Tibial nerve (tissue), 4 donors: ENCODE measurements around the gene DMXL1.

ENCODE experiments used
- EP300 ChIP-seq, 2 donors: sonication (generic); formaldehyde crosslinking; IDR thresholded peaks; one replicate each; pipeline ENCODE4 v1.6.1; 2017; ENCODE audit warnings: antibody characterized with exemption in 2 of 2, mild to moderate bottlenecking in 1 of 2
- POLR2A ChIP-seq, 2 donors: fragments of 450-650 bp; IDR thresholded peaks; one replicate each; pipeline ENCODE4 v1.6.1; 2017; ENCODE audit warnings: antibody characterized with exemption in 2 of 2, mild to moderate bottlenecking in 2 of 2, moderate library complexity in 2 of 2
- TF ChIP-seq, protein P1 (sequence below), 5 experiments: fragments of 200-600 bp in 3 of 5; fragments of 450-650 bp in 2 of 5; sonication (generic) in 3 of 5; IDR thresholded peaks; one replicate each; pipeline ENCODE4 v1.5.1; 2016 to 2019; ENCODE audit warnings: antibody characterized with exemption in 5 of 5, mild to moderate bottlenecking in 3 of 5, moderate library complexity in 2 of 5

DNA sequence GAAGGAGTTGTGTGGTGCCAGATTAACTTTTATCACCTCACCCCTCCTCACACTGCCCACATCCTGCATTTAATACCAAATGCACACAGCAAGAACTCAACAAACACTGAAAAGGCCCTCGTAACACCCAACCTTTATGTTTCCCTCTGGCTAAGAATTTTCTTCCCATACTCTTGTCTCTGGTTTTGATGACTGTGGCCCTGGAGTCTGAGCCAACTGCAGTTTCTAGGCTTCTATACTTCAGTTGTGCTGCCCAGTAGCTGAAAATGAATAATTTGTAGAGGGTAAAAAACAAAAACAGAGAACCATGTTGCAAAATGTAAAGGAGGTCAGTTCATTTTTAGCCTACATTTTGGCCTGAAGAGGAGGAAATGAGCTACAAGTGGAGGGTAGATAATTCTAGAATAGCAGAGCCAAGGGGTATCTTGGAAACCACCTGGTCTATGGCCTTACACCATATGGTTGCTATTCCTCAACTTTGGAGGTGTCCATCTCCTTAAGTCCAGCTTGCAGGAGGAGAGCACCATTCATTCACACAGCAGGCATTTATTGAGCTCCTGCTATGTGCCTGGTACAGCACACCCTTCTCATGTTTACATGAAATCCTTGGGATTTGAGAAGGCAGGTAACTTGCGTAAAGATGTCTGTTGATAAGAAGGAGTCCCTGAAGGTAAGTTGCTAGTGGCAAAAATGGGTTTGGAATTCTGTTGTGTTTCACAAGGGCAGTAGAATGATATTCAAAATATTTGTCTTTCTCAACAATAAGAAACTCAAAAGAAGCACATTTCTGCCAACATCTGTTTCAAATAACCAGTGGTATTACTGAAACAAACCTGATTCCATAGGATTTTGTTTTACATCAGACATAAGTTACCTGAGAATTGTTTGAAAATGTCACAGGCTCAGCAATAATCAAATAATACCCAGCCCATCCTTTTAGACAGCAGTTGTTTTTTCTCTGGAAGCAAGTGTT lies 201.2 kb downstream of the DMXL1 start:
- TF ChIP-seq POLR2A (IDR thresholded peaks at IDR 0.05) (no peak), EP300 (IDR thresholded peaks at IDR 0.05) (no peak)
- TF ChIP-seq, protein P1, sequence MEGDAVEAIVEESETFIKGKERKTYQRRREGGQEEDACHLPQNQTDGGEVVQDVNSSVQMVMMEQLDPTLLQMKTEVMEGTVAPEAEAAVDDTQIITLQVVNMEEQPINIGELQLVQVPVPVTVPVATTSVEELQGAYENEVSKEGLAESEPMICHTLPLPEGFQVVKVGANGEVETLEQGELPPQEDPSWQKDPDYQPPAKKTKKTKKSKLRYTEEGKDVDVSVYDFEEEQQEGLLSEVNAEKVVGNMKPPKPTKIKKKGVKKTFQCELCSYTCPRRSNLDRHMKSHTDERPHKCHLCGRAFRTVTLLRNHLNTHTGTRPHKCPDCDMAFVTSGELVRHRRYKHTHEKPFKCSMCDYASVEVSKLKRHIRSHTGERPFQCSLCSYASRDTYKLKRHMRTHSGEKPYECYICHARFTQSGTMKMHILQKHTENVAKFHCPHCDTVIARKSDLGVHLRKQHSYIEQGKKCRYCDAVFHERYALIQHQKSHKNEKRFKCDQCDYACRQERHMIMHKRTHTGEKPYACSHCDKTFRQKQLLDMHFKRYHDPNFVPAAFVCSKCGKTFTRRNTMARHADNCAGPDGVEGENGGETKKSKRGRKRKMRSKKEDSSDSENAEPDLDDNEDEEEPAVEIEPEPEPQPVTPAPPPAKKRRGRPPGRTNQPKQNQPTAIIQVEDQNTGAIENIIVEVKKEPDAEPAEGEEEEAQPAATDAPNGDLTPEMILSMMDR (IDR thresholded peaks at IDR 0.05), result no peak
